ENCODE results near the gene CXCL5.
A peak's percentile ranks its signal among the peaks of the same experiment; 100 is the strongest.

CXCL5 gene

GRCh38 chr4:73998040-73999011 lies at the start of gene CXCL5:
TSS of gene CXCL5 (minus strand) at chr4:73998677. CDS start at chr4:73998581, 96 bp downstream.
- no peak for DNase-seq

DNA sequence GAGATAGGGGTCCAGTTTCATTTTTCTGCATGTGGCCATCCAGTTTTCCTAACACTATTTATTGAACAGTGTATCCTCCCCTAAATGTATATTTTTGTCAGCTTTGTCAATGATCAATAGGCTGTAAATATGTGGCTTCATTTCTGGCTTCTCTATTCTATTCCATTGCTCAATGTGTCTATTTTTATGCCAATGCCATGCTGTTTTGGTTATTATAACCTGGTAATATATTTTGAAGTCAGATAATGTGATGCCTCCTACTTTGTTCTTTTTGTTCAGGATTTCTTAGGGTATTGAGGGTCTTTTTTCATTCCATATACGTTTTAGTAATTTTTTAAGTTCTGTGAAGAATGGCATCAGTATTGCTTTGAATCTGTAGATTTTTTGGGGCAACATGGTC lies 48.7 kb upstream of the CXCL5 start:
- no peak for DNase-seq

DNA sequence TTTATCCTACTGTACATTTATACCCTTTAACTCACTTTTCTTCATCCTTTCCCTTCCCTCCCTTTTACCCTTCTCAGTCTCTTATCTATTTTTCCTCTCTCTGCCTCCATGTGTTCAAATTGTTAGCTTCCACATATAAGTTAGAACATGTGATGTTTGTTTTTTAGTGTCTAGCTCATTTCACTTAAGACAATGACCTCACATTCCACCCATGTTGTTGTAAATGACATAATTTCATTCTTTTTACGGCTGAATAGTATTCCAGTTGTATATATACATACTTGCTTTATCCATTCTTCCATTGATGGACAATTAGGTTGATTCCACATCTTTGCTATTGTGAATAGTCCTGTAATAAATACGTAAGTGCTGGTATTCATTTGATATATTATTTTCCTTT lies 47.3 kb upstream of the CXCL5 start:
- DNase-seq = no peak

- DNase-seq = no peak
Observed at GRCh38 chr4:74045247-74045646, 46.8 kb upstream of the CXCL5 start.

DNA sequence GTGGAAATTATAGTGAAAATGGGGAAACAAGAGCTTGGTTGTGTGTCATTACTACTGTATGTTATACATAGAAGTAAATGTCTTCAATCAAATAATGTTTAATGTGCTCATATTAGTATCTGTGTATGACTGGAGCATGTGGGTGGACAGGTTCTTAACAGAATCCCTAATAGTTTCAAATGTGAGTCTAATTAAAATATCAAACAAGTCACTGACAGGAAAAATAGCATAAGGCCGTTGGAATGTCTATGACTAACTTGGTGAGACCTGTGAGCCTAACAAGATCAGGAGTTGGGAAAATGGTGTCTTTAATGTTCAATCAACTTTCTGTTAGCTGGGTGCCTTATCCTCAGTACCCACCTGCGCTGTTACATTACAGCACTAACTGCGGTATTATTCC lies 46.2 kb upstream of the CXCL5 start:
- DNase-seq = no peak

- peak; percentile 64 for DNase-seq
Observed at GRCh38 chr4:74042681-74043080, 44.2 kb upstream of the CXCL5 start.

GRCh38 chr4:74041418-74041817 lies 42.9 kb upstream of the CXCL5 start:
- no peak for DNase-seq

DNA sequence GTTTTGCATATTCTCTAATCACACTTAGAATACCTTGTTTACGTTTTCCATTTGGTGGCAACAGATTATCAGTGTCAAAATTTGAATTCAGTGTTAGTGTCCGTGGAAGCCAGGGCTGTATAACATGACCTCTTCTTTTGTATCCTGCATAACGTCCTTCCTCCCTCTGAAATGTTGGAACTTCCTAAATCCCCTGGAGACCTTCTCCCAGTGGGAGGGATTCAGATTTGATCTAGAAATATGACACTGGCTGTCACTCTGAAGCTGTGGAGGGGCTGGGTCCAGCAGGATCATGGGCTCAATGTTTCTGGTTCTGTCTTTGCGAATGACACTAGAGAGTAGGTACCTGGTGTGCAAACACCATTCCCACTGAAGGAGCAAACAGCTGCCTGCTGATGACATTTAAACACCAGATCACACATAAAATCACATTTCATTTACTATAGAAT lies 40.9 kb upstream of the CXCL5 start:
- peak; percentile 63 for DNase-seq

GRCh38 chr4:74038425-74039314 lies 40.2 kb upstream of the CXCL5 start, which contains the start of gene CXCL3:
TSS of gene CXCL3 (minus strand) at chr4:74038689. CDS start at chr4:74038611, 78 bp downstream.
- DNase-seq = peak; percentile 71

DNA sequence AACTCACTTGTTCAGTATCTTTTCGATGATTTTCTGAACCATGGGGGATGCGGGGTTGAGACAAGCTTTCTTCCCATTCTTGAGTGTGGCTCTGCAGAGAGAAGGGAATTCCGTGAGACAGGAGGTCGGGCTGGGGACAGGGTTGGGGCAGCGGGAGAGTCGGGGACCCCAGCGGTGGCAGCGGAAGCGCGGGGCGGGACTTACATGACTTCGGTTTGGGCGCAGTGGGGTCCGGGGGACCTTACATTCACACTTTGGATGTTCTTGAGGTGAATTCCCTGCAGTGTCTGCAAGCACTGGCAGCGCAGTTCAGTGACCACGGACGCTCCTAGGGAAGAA lies 39.6 kb upstream of the CXCL5 start:
- DNase-seq = peak; percentile 59

DNA sequence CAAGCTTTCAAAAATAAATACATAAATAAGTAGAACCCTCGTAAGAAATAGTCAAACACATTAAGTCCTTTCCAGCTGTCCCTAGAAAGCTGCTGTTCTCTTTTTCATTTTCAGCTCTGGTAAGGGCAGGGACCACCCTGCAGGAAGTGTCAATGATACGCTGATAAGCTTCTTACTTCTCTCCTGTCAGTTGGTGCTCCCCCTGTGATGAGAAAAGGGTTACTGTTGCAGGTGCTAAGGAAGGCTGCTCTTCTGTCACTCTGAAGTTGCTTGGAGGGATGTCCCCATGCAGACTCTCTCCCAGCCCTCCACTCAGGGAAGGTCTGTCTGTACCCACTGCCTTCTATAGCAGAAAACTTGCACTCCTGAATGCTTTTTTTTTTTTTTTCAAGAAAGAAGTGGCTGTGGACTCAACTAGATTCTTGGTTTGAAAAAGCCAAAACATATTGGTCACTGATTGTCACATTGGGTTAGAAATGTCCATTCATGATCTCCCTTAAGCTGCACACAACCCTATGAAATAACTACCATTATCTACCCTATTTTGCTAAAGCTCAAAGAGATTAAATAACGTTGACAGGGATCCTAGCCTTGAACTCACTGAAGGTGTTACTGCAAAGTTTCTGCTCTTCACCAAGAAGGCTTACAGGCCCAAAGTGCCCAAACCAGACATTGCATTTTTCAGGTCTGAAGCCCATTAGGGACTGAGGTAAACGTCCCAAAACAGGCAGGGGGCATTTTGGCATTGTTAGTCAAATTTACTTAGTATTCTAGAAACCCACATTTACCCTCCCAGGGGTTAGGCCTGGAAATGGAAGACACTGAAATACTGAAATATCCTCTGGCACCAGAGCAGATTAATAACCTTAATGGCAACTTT lies 38.8 kb upstream of the CXCL5 start:
- no peak for DNase-seq

- DNase-seq = no peak
Observed at GRCh38 chr4:74033739-74034138, 35.3 kb upstream of the CXCL5 start.

- DNase-seq = no peak
Observed at GRCh38 chr4:74032064-74032463, 33.6 kb upstream of the CXCL5 start.

DNA sequence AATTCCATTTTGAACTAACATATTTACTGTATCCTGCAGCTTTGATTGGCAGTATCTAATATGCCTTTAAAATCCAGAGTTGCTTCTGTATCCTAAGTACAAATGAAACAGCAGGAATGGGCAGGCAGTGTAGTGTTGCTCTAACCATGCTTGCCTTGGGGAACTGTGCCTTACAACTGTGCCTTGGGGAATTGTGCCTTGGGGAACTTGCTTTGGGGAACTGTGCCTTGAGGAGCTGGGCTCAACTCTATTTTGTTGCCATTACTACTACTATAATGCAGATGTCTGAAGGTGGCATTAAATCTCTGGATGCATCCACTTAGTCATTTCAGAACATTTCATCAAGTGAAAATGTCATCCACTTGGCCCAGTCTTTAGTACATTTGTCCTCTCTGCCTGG lies 33.1 kb upstream of the CXCL5 start:
- DNase-seq = no peak

GRCh38 chr4:74030285-74030684 lies 31.8 kb upstream of the CXCL5 start:
- no peak for DNase-seq

DNA sequence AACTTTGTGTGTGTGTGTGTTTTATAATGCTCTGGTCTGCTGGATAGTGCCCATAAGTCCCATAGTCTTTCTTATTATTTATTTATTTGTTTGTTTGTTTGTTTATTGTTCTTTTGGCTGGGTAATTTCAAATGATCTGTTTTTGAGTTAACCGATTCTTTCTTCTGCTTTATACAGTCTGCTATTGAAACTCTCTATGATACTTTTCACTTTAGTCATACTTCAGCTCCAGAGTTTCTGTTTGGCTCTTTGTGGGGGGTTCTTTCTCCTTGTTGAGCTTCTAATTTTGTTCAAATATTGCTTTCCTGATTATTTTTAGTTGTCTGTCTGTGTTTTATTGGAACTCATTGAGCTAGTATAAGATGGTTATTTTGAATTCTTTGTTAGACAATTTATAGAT lies 30.0 kb upstream of the CXCL5 start:
- no peak for DNase-seq

GRCh38 chr4:74023709-74024108 lies 25.2 kb upstream of the CXCL5 start:
- no peak for DNase-seq

DNA sequence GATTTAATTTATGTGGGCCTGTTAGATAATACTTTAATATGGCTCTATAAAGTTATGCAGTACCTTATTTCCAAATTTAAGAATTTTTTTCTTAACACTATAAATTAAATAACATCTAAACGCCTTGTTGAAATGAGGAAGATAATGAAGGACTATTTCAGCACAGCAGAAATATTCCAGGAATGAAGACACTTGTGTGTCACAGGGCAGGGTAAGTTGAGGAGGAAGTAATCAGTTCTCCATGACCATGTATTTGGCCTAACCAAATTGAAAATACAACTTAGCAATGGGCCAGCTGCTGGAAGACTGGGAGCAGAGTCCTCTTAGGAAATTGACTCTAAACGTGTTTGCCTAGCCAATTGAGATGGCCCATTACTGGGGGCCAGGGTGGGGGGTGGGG lies 23.1 kb upstream of the CXCL5 start:
- DNase-seq = no peak

- no peak for DNase-seq
Observed at GRCh38 chr4:74018771-74019170, 20.3 kb upstream of the CXCL5 start.

GRCh38 chr4:74018116-74018515 lies 19.6 kb upstream of the CXCL5 start:
- DNase-seq = no peak

DNA sequence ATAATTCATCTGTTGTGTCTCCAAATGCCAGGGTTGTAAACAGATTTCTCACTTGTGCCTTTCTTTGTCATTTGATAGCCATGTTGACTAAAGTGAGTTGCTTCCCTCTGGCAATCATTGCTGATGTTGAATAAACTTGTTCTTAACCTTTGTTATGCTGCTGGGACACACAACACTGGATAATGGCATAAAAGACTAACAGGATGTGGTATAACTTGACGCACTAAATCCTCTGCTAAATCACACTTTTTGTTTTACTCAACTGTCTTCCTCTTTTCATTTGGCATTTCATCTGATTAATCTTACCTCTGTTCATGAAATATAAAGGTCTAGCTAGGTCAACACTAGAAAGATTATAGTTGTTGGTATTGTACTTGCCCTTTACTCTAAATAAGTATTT lies 17.6 kb upstream of the CXCL5 start:
- peak; percentile 33 for DNase-seq

- DNase-seq = no peak
Observed at GRCh38 chr4:74015126-74015780, 16.8 kb upstream of the CXCL5 start.
